NCI-H146 (cell line): ENCODE measurements around the gene AFG1L.
A peak's percentile ranks its signal among the peaks of the same experiment; 100 is the strongest.

Source experiments
- DNase-seq: peaks from one replicate; lab custom pipeline; 2025; lab: John Stamatoyannopoulos, UW

Gene AFG1L

GRCh38 chr6:108453601-108454185 is 158.8 kb downstream of the AFG1L start:
- no peak for DNase-seq

GRCh38 chr6:108454356-108454755 is 159.5 kb downstream of the AFG1L start:
- no peak for DNase-seq

- no peak for DNase-seq
Observed at GRCh38 chr6:108455688-108456087, 160.8 kb downstream of the AFG1L start.

- DNase-seq, result no peak
Observed at GRCh38 chr6:108463784-108464183, 168.9 kb downstream of the AFG1L start.

- DNase-seq, result peak; percentile 31
Observed at GRCh38 chr6:108464418-108465097, 169.7 kb downstream of the AFG1L start.

GRCh38 chr6:108465098-108465495 is 170.2 kb downstream of the AFG1L start:
- no peak for DNase-seq

GRCh38 chr6:108468346-108468745 is 173.5 kb downstream of the AFG1L start:
- no peak for DNase-seq

GRCh38 chr6:108469316-108469715 is 174.5 kb downstream of the AFG1L start:
- no peak for DNase-seq

- DNase-seq, result no peak
Observed at GRCh38 chr6:108473197-108473596, 178.3 kb downstream of the AFG1L start.

GRCh38 chr6:108476376-108476775 is 181.5 kb downstream of the AFG1L start:
- DNase-seq, result peak; percentile 79

GRCh38 chr6:108476847-108477430 is 182.1 kb downstream of the AFG1L start:
- DNase-seq, result peak; percentile 58

GRCh38 chr6:108482559-108482958 is 187.7 kb downstream of the AFG1L start:
- DNase-seq, result no peak

- no peak for DNase-seq
Observed at GRCh38 chr6:108484016-108484415, 189.2 kb downstream of the AFG1L start.

GRCh38 chr6:108489699-108490098 is 194.8 kb downstream of the AFG1L start:
- no peak for DNase-seq

- peak; percentile 34 for DNase-seq
Observed at GRCh38 chr6:108492131-108492766, 197.4 kb downstream of the AFG1L start.

- no peak for DNase-seq
Observed at GRCh38 chr6:108494434-108494833, 199.6 kb downstream of the AFG1L start.

GRCh38 chr6:108497883-108498282 is 203.0 kb downstream of the AFG1L start:
- DNase-seq, result peak; percentile 28

- DNase-seq, result no peak
Observed at GRCh38 chr6:108501559-108501958, 206.7 kb downstream of the AFG1L start.

GRCh38 chr6:108502832-108503231 is 208.0 kb downstream of the AFG1L start:
- no peak for DNase-seq

GRCh38 chr6:108507316-108507715 is 212.5 kb downstream of the AFG1L start:
- DNase-seq, result no peak

GRCh38 chr6:108510461-108511319 is 215.8 kb downstream of the AFG1L start:
- no peak for DNase-seq
